IMR-90 (cell line): Measurements from ENCODE around the gene HCN2. TPM values are rescaled to one million over a fixed set of nuclear protein-coding genes. Genes with fewer than 3 reads are reported as not detected.
A peak's percentile ranks its signal among the peaks of the same experiment; 100 is the strongest.

Source experiments
- ATAC-seq: fragments of 200-7000 bp; cut with Tn5 transposase; 2 replicates; pipeline ENCODE4 v1.9.1; 2020; ENCODE audit warnings: low read depth, mild to moderate bottlenecking, moderate library complexity
- BruUV-seq: library from RNA; stranded (reverse); fragments of 400-500 nt; replicated peaks from 2 replicates; lab custom pipeline; 2021; lab: Mats Ljungman, UMichigan
- CTCF ChIA-PET: fragments of 300-600 bp; formaldehyde crosslinking; extraction: SDS; loops from one replicate; lab custom pipeline; 2021; ENCODE audit warnings: antibody characterized with exemption; lab: Yijun Ruan, JAX
- POLR2A ChIA-PET: fragments of 300-600 bp; sonication (Branson Sonifier 250); formaldehyde crosslinking; loops from one replicate; lab custom pipeline; 2022; ENCODE audit warnings: antibody characterized with exemption; ENCODE audit not compliant: unreplicated experiment; lab: Charles Lee
- DNase-seq: peaks from one replicate; pipeline ENCODE4 v3.0.0; 2013
- H2AFZ ChIP-seq: replicated peaks from 2 replicates; pipeline ENCODE3; 2013; ENCODE audit warnings: low read length, mild to moderate bottlenecking; ENCODE audit not compliant: poor library complexity
- H2AK5ac ChIP-seq: 2 replicates; pipeline ENCODE4 v1.6.1; 2013; ENCODE audit warnings: low read depth, low read length, inconsistent platforms
- H2AK9ac ChIP-seq: replicated peaks from 2 replicates; pipeline ENCODE3; 2013; ENCODE audit warnings: mild to moderate bottlenecking, low read depth, low read length, moderate library complexity; ENCODE audit not compliant: poor library complexity
- H2BK120ac ChIP-seq: 2 replicates; pipeline ENCODE4 v1.6.1; 2013; ENCODE audit warnings: low read depth, low read length, inconsistent platforms
- H2BK15ac ChIP-seq: 3 replicates; pipeline ENCODE4 v1.6.1; 2013; ENCODE audit warnings: low read depth, low read length, inconsistent platforms
- H2BK20ac ChIP-seq: 2 replicates; pipeline ENCODE4 v1.6.1; 2013; ENCODE audit warnings: low read depth, mild to moderate bottlenecking, inconsistent platforms, low read length, moderate library complexity
- H2BK5ac ChIP-seq: 2 replicates; pipeline ENCODE4 v1.6.1; 2013; ENCODE audit warnings: mild to moderate bottlenecking, low read depth, low read length, inconsistent platforms; ENCODE audit not compliant: poor library complexity, severe bottlenecking
- H3K14ac ChIP-seq: replicated peaks from 2 replicates; pipeline ENCODE4 v1.6.1; 2013; ENCODE audit warnings: low read depth, low read length, inconsistent platforms
- H3K18ac ChIP-seq: 2 replicates; pipeline ENCODE4 v1.6.1; 2013; ENCODE audit warnings: low read depth, low read length, control low read depth
- H3K23ac ChIP-seq: 2 replicates; pipeline ENCODE4 v1.6.1; 2013; ENCODE audit warnings: low read depth, low read length, inconsistent platforms
- H3K27ac ChIP-seq: 2 replicates; pipeline ENCODE4 v1.5.1; 2013; ENCODE audit warnings: mild to moderate bottlenecking, control low read depth, low read length; ENCODE audit not compliant: insufficient read depth
- H3K27me3 ChIP-seq: 2 replicates; pipeline ENCODE4 v1.6.1; 2013; ENCODE audit warnings: low read length; ENCODE audit not compliant: control insufficient read depth, insufficient read depth
- H3K36me3 ChIP-seq: 2 replicates; pipeline ENCODE4 v1.6.1; 2013; ENCODE audit warnings: low read length, mixed read lengths; ENCODE audit not compliant: control insufficient read depth, insufficient read depth
- H3K4ac ChIP-seq: 2 replicates; pipeline ENCODE4 v1.6.1; 2013; ENCODE audit warnings: low read depth, low read length, inconsistent platforms
- H3K4me1 ChIP-seq: 2 replicates; pipeline ENCODE4 v1.6.1; 2013; ENCODE audit warnings: low read length, mixed read lengths; ENCODE audit not compliant: control insufficient read depth, insufficient read depth
- H3K4me2 ChIP-seq: 2 replicates; pipeline ENCODE4 v1.6.1; 2013; ENCODE audit warnings: low read depth, mild to moderate bottlenecking, control low read depth, low read length, moderate library complexity
- H3K4me3 ChIP-seq: 2 replicates; pipeline ENCODE4 v1.5.1; 2013; ENCODE audit warnings: low read depth, mild to moderate bottlenecking, control low read depth, low read length, moderate library complexity; ENCODE audit not compliant: insufficient read depth
- H3K56ac ChIP-seq: 2 replicates; pipeline ENCODE4 v1.6.1; 2013; ENCODE audit warnings: low read length, inconsistent platforms; ENCODE audit not compliant: insufficient read depth; ENCODE audit errors: extremely low read depth
- H3K79me1 ChIP-seq, 2 experiments: 2 replicates each; pipeline ENCODE4 v1.6.1; 2013; ENCODE audit warnings: low read length in 2 of 2, inconsistent platforms in 1 of 2, low read depth in 1 of 2
- H3K9ac ChIP-seq: 2 replicates; pipeline ENCODE4 v1.6.1; 2013; ENCODE audit warnings: low read depth, low read length, control low read depth
- H3K9me1 ChIP-seq: 2 replicates; pipeline ENCODE4 v1.6.1; 2013; ENCODE audit warnings: low read length, inconsistent platforms; ENCODE audit not compliant: insufficient read depth
- H3K9me3 ChIP-seq: 2 replicates; pipeline ENCODE4 v1.6.1; 2013; ENCODE audit warnings: low read length; ENCODE audit not compliant: control insufficient read depth, insufficient read depth
- H4K20me1 ChIP-seq: 2 replicates; pipeline ENCODE4 v1.6.1; 2013; ENCODE audit warnings: low read length, inconsistent platforms; ENCODE audit not compliant: insufficient read depth
- H4K5ac ChIP-seq: 2 replicates; pipeline ENCODE4 v1.6.1; 2013; ENCODE audit warnings: mild to moderate bottlenecking, low read depth, low read length, control low read depth
- H4K8ac ChIP-seq, 2 experiments: 2 replicates each; pipeline ENCODE4 v1.6.1; 2013; ENCODE audit warnings: low read depth in 2 of 2, low read length in 2 of 2, control low read depth in 1 of 2, inconsistent platforms in 1 of 2
- H4K91ac ChIP-seq: 2 replicates; pipeline ENCODE4 v1.6.1; 2013; ENCODE audit warnings: low read depth, low read length, inconsistent platforms; ENCODE audit not compliant: insufficient read depth
- BHLHE40 ChIP-seq: fragments of 150-350 bp; IDR thresholded peaks from 2 replicates; pipeline ENCODE4 v1.6.1; 2016; ENCODE audit warnings: mild to moderate bottlenecking, low read depth, low read length
- CEBPB ChIP-seq: IDR thresholded peaks from 2 replicates; pipeline ENCODE4 v1.6.1; 2012; ENCODE audit warnings: low read depth, low read length, improper control_type of control experiment
- CHD1 ChIP-seq: IDR thresholded peaks from 2 replicates; pipeline ENCODE4 v1.6.1; 2012; ENCODE audit warnings: low read depth, low read length, improper control_type of control experiment
- FOS ChIP-seq: fragments of 150-350 bp; IDR thresholded peaks from 2 replicates; pipeline ENCODE4 v1.6.1; 2016; ENCODE audit warnings: low read depth, low read length
- MAFK ChIP-seq: IDR thresholded peaks from 2 replicates; pipeline ENCODE4 v1.6.1; 2012; ENCODE audit warnings: low read depth, low read length, improper control_type of control experiment
- MAZ ChIP-seq: IDR thresholded peaks from 2 replicates; pipeline ENCODE4 v1.6.1; 2012; ENCODE audit warnings: low read depth, mild to moderate bottlenecking, low read length, improper control_type of control experiment, moderate library complexity, borderline replicate concordance
- MXI1 ChIP-seq: IDR thresholded peaks from 2 replicates; pipeline ENCODE4 v1.6.1; 2012; ENCODE audit warnings: low read depth, mild to moderate bottlenecking, low read length, moderate library complexity, borderline replicate concordance
- NFE2L2 ChIP-seq: fragments of 150-350 bp; IDR thresholded peaks from 2 replicates; pipeline ENCODE4 v1.6.1; 2016; ENCODE audit warnings: low read depth, mild to moderate bottlenecking, low read length
- POLR2A ChIP-seq: IDR thresholded peaks from 2 replicates; pipeline ENCODE4 v1.6.1; 2012; ENCODE audit warnings: mild to moderate bottlenecking, low read depth, low read length
- RAD21 ChIP-seq: IDR thresholded peaks from 2 replicates; pipeline ENCODE4 v1.6.1; 2012; ENCODE audit warnings: low read length, improper control_type of control experiment
- RCOR1 ChIP-seq: IDR thresholded peaks from 2 replicates; pipeline ENCODE4 v1.6.1; 2012; ENCODE audit warnings: mild to moderate bottlenecking, low read length, improper control_type of control experiment; ENCODE audit not compliant: insufficient replicate concordance
- RFX5 ChIP-seq: IDR thresholded peaks from 2 replicates; pipeline ENCODE4 v1.8.0; 2012; ENCODE audit warnings: low read depth, mild to moderate bottlenecking, low read length, moderate library complexity
- SMC3 ChIP-seq: fragments of 150-350 bp; IDR thresholded peaks from 2 replicates; pipeline ENCODE4 v1.6.1; 2016; ENCODE audit warnings: low read depth, mild to moderate bottlenecking, antibody characterized with exemption, low read length, moderate library complexity
- WGBS, 2 experiments: methylation state at CpG; one replicate each; pipeline versions ENCODE4 v1.1.5 to v1.1.7; 2013; ENCODE audit warnings: missing lambda C conversion rate in 2 of 2; ENCODE audit not compliant: insufficient read length in 1 of 2; ENCODE audit errors: extremely low coverage in 2 of 2; 5-methylcytosine and 5-hydroxymethylcytosine counted together
- dilution Hi-C: fragments of 300-500 bp; cut with HindIII; formaldehyde crosslinking; loops from one replicate; pipeline ENCODE4 v1.14.3; 2018; ENCODE audit warnings: low sequenced_read_pairs; ENCODE audit not compliant: unreplicated experiment
- in situ Hi-C: fragments of 300-500 bp; cut with MboI; formaldehyde crosslinking; loops from 3 replicates; pipeline ENCODE4 v1.14.3; 2019; ENCODE audit warnings: low sequenced_read_pairs, inconsistent platforms, mixed read lengths
- intact Hi-C: fragments of 100-400 bp; cut with micrococcal nuclease; formaldehyde crosslinking; loops from 2 replicates; pipeline ENCODE4 v1.10.0; 2022
- polyA plus RNA-seq, 3 experiments: library from polyadenylated mRNA; depleted of rRNA; stranded (reverse); fragments of >200 nt; gene quantifications; 2 replicates each; pipeline ENCODE4 v1.2.3, GENCODE V29; 2012; ENCODE audit warnings: low replicate concordance in 1 of 3
- total RNA-seq: library from RNA; depleted of rRNA; stranded (reverse); fragments of >200 nt; gene quantifications from 2 replicates; pipeline ENCODE4 v1.2.3, GENCODE V29; 2012
- TF ChIP-seq, protein P1 (sequence below): conservative IDR thresholded peaks from 2 replicates; pipeline ENCODE4 v1.5.1; 2012; ENCODE audit warnings: mild to moderate bottlenecking, low read depth, low read length, improper control_type of control experiment
- TF ChIP-seq, protein P2 (sequence below): fragments of 150-350 bp; IDR thresholded peaks from 2 replicates; pipeline ENCODE4 v1.6.1; 2016; ENCODE audit warnings: low read depth, mild to moderate bottlenecking, low read length, moderate library complexity, borderline replicate concordance
- TF ChIP-seq, protein P3 (sequence below): fragments of 150-350 bp; IDR thresholded peaks from 2 replicates; pipeline ENCODE4 v1.6.1; 2017; ENCODE audit warnings: mild to moderate bottlenecking, antibody characterized with exemption, low read length, low read depth

The HCN2 gene
- total and polyA plus RNA-seq, 2 of the 4 experiments (the other 2 are of a cell fraction) = 0.72 to 2.6 TPM

DNA sequence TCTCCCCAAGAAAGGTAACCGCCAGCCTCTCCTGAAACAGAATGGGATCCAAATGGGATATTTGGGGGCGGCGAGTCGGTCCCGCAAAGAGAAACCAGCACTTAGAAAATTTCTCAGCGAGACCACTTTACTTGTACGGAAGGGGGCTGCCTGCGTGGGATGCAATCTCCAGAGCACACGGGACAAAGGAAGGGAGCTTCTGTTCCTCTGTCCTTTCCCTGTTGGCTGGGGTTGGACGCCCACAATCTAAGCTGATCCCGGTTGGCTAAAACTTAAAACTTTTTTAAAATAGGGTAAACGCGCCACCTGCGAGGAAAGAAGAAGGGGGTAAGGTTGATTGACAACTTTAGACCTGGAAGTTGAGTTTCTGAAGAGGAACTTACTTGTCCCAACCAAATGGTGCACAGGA is 18.1 kb upstream of the HCN2 start:
- Histone ChIP-seq H2AFZ (peak overlapping the region; percentile 98), H2BK5ac (peak overlapping the region; percentile 1), H3K9me3 (no peaks in the 10 kb centered on the region), H3K79me1 (peaks cover 0 to 38% of the 10 kb centered on the region in 2 experiments; a peak in 2 of 4 replicates), H2BK120ac (peak overlapping the region; percentile 10; the same call in 1 of the 2 replicates), H4K20me1 (peaks cover 36% of the 10 kb centered on the region), H3K4ac (peak overlapping the region; percentile 47; the same call in 1 of the 2 replicates), H3K56ac (0 out of 2 replicates have a peak overlapping the region, but pooled peaks have one; percentile 61), H4K91ac (peak overlapping the region; percentile 51; the same call in 1 of the 2 replicates), H4K5ac (peak overlapping the region; percentile 5), H3K27me3 (no peaks in the 10 kb centered on the region), H3K27ac (peak overlapping the region; percentile 33), H3K14ac (peak overlapping the region; percentile 49; the same call in 1 of the 2 replicates), H2BK20ac (no peak overlapping the region), H3K4me3 (peak overlapping the region; percentile 8), H3K18ac (no peak overlapping the region), H4K8ac (peak overlapping the region; percentile 42 to 59), H3K4me1 (peaks cover 26% of the 10 kb centered on the region), H3K4me2 (peak overlapping the region; percentile 87), H2AK5ac (peak overlapping the region; percentile 57; the same call in 1 of the 2 replicates), H2BK15ac (peak overlapping the region; percentile 19; the same call in 1 of the 3 replicates), H3K36me3 (no peaks in the 10 kb centered on the region), H3K9ac (peak overlapping the region; percentile 24; the same call in 1 of the 2 replicates), H3K23ac (peak overlapping the region; percentile 78; the same call in 1 of the 2 replicates), H2AK9ac (peak overlapping the region; percentile 83), H3K9me1 (peaks cover 9% of the 10 kb centered on the region; the same call in 1 of the 2 replicates)
- intact Hi-C loops (no loop called here), dilution Hi-C loops (no loop called here), in situ Hi-C loops (no loop called here)
- ChIA-PET CTCF (no interaction called here), POLR2A (no interaction called here)
- no TSS peak for BruUV-seq
- TF ChIP-seq CEBPB = no peak
- TF ChIP-seq BHLHE40 = no peak
- no peak for TF ChIP-seq MAFK
- TF ChIP-seq, protein P1, sequence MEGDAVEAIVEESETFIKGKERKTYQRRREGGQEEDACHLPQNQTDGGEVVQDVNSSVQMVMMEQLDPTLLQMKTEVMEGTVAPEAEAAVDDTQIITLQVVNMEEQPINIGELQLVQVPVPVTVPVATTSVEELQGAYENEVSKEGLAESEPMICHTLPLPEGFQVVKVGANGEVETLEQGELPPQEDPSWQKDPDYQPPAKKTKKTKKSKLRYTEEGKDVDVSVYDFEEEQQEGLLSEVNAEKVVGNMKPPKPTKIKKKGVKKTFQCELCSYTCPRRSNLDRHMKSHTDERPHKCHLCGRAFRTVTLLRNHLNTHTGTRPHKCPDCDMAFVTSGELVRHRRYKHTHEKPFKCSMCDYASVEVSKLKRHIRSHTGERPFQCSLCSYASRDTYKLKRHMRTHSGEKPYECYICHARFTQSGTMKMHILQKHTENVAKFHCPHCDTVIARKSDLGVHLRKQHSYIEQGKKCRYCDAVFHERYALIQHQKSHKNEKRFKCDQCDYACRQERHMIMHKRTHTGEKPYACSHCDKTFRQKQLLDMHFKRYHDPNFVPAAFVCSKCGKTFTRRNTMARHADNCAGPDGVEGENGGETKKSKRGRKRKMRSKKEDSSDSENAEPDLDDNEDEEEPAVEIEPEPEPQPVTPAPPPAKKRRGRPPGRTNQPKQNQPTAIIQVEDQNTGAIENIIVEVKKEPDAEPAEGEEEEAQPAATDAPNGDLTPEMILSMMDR = no peak
- no peak for TF ChIP-seq FOS
- TF ChIP-seq SMC3 = no peak
- TF ChIP-seq, protein P2, sequence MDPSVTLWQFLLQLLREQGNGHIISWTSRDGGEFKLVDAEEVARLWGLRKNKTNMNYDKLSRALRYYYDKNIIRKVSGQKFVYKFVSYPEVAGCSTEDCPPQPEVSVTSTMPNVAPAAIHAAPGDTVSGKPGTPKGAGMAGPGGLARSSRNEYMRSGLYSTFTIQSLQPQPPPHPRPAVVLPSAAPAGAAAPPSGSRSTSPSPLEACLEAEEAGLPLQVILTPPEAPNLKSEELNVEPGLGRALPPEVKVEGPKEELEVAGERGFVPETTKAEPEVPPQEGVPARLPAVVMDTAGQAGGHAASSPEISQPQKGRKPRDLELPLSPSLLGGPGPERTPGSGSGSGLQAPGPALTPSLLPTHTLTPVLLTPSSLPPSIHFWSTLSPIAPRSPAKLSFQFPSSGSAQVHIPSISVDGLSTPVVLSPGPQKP = no peak
- TF ChIP-seq, protein P3, sequence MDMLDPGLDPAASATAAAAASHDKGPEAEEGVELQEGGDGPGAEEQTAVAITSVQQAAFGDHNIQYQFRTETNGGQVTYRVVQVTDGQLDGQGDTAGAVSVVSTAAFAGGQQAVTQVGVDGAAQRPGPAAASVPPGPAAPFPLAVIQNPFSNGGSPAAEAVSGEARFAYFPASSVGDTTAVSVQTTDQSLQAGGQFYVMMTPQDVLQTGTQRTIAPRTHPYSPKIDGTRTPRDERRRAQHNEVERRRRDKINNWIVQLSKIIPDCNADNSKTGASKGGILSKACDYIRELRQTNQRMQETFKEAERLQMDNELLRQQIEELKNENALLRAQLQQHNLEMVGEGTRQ = no peak
- no peak for TF ChIP-seq CHD1
- TF ChIP-seq MXI1 = no peak
- TF ChIP-seq MAZ = no peak
- no peak for TF ChIP-seq RAD21
- no peak for TF ChIP-seq RFX5
- TF ChIP-seq POLR2A = no peak
- TF ChIP-seq RCOR1 = no peak
- TF ChIP-seq NFE2L2 = no peak
- 0% methylated on average over 2 of the region's 14 CpGs; no CpG with 5 or more reads in 1 of the 2 experiments for WGBS, 2 experiments
- ATAC-seq = peak; percentile 6
- peak; percentile 35 for DNase-seq
